Uterus (tissue), 2 donors: ENCODE results near the gene PTCD3.

Experiments used
- CTCF ChIP-seq, 4 experiments: fragments of 200-600 bp in 2 of 4; fragments of 450-650 bp in 2 of 4; sonication (generic) in 2 of 4; IDR thresholded peaks; one replicate each; pipeline ENCODE4 v1.5.1; 2016 to 2019; ENCODE audit warnings: antibody characterized with exemption in 4 of 4, mild to moderate bottlenecking in 2 of 4, moderate library complexity in 1 of 4
- POLR2A ChIP-seq, 2 donors: fragments of 450-650 bp; IDR thresholded peaks; one replicate each; pipeline ENCODE4 v1.6.1; 2016; ENCODE audit warnings: antibody characterized with exemption in 2 of 2, mild to moderate bottlenecking in 1 of 2, moderate library complexity in 1 of 2

GRCh38 chr2:86140969-86141392 lies 34.9 kb downstream of the PTCD3 start:
- TF ChIP-seq CTCF (IDR thresholded peaks at IDR 0.05) (no peak), POLR2A (IDR thresholded peaks at IDR 0.05) (no peak)
